Measurements from ENCODE around the gene ASTN2.

The ASTN2 gene

GRCh38 chr9:117122102-117122501, 292.8 kb downstream of the ASTN2 start:
- TF ChIP-seq POLR2A (IDR thresholded peaks at IDR 0.05; ENCODE audit: low read depth, low read length) = no peak
- FAIRE-seq (peak; percentile 52), DNase-seq (ENCODE audit: insufficient read length, low spot score) (no peak)

DNA sequence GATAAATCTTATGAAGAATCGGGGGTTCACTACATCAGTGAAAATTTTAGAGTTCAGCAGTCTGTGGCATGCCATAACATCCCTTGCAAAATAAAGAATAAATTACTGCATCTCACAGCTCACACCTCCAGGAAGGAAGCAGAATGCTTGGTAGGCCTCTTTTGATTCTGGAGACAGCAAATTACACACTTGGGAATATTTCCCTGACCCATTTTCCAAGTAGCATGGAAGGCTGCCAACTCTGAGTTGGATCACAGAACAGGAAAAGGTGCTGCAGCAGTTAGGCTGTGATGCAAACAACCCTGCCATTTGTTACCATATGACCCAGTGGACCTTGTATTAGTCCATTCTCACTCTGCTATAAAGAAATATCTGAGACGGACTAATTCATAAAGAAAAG, 293.5 kb downstream of the ASTN2 start:
- DNase-seq (ENCODE audit: insufficient read length, low spot score) = no peak
- no peak for TF ChIP-seq POLR2A (IDR thresholded peaks at IDR 0.05; ENCODE audit: low read depth, low read length)
- no peak for FAIRE-seq

DNA sequence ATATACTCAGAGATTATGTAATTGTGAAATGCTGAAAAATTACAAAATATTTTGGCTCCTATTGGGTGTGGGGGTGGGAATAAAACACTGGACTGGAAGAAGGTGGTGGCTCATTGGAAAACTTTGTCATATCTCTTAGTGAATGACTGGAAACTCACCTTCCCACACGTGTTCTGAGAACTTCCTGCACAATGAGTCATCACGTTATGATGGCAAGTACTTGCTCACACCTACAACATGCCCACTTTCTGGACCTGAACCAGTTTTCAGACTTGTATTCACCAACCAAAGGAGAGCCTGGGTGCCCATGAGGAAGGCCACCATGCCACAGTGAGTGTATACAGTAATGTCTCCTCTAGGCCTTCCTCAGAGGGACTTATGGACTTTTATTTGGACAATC, 294.8 kb downstream of the ASTN2 start:
- TF ChIP-seq POLR2A (IDR thresholded peaks at IDR 0.05; ENCODE audit: low read depth, low read length) = no peak
- no peak for DNase-seq (ENCODE audit: insufficient read length, low spot score)
- no peak for FAIRE-seq

- FAIRE-seq = no peak
- no peak for TF ChIP-seq POLR2A (IDR thresholded peaks at IDR 0.05; ENCODE audit: low read depth, low read length)
- no peak for DNase-seq (ENCODE audit: insufficient read length, low spot score)
These were observed 298.8 kb downstream of the ASTN2 start for GRCh38 chr9:117116084-117116483.

- no peak for TF ChIP-seq POLR2A (IDR thresholded peaks at IDR 0.05; ENCODE audit: low read depth, low read length)
- FAIRE-seq = no peak
- no peak for DNase-seq (ENCODE audit: insufficient read length, low spot score)
These were observed 300.1 kb downstream of the ASTN2 start for GRCh38 chr9:117114768-117115167.

DNA sequence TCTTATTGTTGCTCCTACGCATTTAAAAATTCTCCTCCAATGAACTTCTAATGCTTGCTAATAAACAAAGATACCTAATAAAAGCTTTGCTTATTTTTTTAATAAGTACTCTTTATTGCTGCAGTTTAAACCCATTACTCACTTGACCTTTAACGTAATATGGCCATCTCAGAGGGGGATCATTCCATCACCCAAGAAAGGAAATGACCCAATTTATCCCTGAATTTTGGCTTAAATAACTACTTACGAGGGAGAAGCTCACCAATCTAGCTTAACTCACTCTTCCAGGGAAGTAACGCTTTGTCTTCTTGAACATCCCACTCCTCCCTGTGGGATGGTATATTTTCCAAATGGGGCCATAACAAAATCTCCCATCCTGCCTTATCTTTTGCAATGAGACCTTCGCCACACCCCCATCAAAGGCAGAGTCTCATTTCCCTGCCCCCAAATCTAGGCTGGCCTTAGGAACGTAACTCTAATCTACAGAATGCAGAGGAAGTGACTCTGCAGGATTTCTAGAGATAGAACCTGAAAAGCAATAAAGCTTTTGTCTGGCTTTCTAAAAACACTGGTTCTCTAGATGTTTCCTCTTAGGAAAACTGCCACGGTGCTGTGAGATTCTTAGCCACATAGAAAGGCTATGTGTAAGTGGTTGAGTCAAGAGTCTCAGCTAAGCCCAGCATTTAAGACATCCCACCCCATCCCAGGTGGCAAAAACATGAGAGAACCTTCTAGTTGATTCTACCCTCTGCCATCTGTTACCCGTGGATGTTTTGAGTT, 310.0 kb downstream of the ASTN2 start:
- FAIRE-seq (no peak), DNase-seq (ENCODE audit: insufficient read length, low spot score) (no peak)
- no peak for TF ChIP-seq POLR2A (IDR thresholded peaks at IDR 0.05; ENCODE audit: low read depth, low read length)

- FAIRE-seq (no peak), DNase-seq (ENCODE audit: insufficient read length, low spot score) (no peak)
- TF ChIP-seq POLR2A (IDR thresholded peaks at IDR 0.05; ENCODE audit: low read depth, low read length) = no peak
These were observed 310.7 kb downstream of the ASTN2 start for GRCh38 chr9:117104206-117104605.

DNA sequence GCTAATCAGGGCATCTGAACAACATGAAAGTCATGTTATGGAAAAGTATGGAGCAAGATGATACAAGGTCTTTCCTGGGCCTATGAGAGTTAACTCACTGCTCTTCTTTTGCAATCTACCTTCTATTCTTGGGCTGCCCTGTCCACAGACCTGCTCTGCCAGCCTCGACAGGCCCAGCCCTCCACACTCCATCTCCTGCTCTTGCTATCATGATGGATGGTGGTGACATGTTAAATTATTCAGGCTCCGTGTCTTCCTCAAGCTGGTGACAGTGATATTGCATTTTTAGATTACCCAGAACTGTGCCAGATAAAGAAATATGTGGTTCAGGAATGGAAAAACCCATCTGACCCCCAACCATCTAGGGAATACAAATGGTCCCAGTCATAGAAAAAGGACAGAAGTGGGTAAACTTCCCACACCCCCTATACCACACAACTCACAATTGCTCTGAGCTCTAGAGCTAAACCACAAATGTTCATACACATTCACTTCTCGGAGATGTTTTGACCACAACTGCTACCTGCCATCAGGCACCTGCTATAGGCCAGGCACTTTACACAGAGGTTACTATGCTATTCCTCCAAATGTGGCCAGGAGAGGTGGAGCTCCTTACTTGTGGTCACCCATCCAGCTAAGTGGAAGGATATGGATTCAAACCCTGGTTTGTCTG, 311.3 kb downstream of the ASTN2 start:
- no peak for DNase-seq (ENCODE audit: insufficient read length, low spot score)
- no peak for FAIRE-seq
- no peak for TF ChIP-seq POLR2A (IDR thresholded peaks at IDR 0.05; ENCODE audit: low read depth, low read length)

GRCh38 chr9:117101008-117101407, 313.8 kb downstream of the ASTN2 start:
- no peak for TF ChIP-seq POLR2A (IDR thresholded peaks at IDR 0.05; ENCODE audit: low read depth, low read length)
- DNase-seq (ENCODE audit: insufficient read length, low spot score) (no peak), FAIRE-seq (no peak)

DNA sequence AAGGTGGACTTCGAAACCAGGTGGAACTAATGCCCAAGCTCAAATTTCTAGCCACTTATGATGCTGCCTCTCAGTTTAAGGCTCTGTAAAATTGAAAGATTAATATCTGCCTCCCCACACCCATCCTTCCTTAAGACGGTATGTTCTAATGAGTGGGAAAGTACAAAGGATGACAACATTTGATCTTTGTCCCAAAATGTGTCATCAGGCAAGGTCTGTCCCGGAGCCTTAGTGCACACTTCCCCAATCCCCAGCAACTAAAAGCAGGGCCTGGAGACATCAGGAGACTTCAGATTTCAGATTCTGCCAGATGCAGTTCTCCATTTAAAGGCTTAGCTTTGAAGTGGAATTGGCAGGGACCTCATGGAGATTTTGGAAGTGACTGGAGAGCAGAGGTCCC, 316.5 kb downstream of the ASTN2 start:
- FAIRE-seq = no peak
- DNase-seq (ENCODE audit: insufficient read length, low spot score) = no peak
- no peak for TF ChIP-seq POLR2A (IDR thresholded peaks at IDR 0.05; ENCODE audit: low read depth, low read length)

- no peak for TF ChIP-seq POLR2A (IDR thresholded peaks at IDR 0.05; ENCODE audit: low read depth, low read length)
- DNase-seq (ENCODE audit: insufficient read length, low spot score) (no peak), FAIRE-seq (no peak)
These were observed 317.1 kb downstream of the ASTN2 start for GRCh38 chr9:117097761-117098160.

- no peak for TF ChIP-seq POLR2A (IDR thresholded peaks at IDR 0.05; ENCODE audit: low read depth, low read length)
- DNase-seq (ENCODE audit: insufficient read length, low spot score) = no peak
- no peak for FAIRE-seq
These were observed 318.7 kb downstream of the ASTN2 start for GRCh38 chr9:117096138-117096537.

GRCh38 chr9:117095081-117095480, 319.8 kb downstream of the ASTN2 start:
- FAIRE-seq = no peak
- TF ChIP-seq POLR2A (IDR thresholded peaks at IDR 0.05; ENCODE audit: low read depth, low read length) = no peak
- DNase-seq (ENCODE audit: insufficient read length, low spot score) = no peak

DNA sequence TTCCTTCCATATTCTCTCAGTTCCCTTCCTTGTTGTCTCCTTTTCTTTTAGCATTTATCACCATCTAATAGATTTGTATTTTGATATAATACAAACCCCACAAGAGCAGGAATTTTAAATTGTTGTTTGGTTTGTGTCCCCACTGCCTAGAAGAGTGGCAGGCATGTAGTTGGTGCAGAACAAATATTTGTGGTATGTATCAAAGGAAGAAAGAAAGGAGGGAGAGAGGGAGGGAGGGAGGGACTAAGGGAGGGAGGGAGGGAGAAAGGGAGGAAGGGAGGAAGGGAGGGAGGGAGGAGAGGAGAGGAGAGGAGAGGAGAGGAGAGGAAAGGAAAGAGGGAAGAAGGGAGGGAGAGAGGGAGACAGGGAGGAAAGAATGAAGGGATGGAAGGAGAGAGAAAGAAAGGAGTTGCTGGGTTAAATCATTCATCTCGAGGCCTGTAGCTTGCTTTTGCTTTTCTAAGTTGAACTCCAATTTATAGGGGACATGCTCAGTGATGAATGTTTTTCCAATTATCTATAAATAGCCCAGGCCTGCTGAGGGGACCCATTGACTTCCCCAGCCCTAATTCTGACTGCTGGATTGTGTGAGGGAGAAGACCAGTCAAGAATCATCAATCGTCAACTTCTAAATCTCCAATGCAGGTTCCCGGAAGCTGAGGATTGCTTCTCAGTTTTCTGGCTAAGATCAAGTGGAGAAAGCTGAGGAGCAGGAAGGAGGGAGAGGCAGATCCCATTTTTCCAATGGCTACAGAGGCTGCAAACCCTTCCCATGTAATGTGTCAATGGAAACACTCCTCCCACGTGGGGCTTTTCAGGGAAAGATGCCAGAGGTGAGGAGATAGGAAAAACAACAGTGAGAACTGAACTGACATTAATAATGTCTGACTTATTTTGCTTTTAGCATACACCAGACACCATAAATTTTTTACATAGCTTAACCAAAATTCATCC, 320.7 kb downstream of the ASTN2 start:
- FAIRE-seq (peak; percentile 20), DNase-seq (ENCODE audit: insufficient read length, low spot score) (no peak)
- TF ChIP-seq POLR2A (IDR thresholded peaks at IDR 0.05; ENCODE audit: low read depth, low read length) = no peak
